IMR-90 (cell line): ENCODE data around the gene LIMS2. TPM values are rescaled to one million over a fixed set of nuclear protein-coding genes. Genes with fewer than 3 reads are reported as not detected.

Experiments used
- ATAC-seq: fragments of 200-7000 bp; cut with Tn5 transposase; 2 replicates; pipeline ENCODE4 v1.9.1; 2020; ENCODE audit warnings: low read depth, mild to moderate bottlenecking, moderate library complexity
- BruUV-seq: library from RNA; stranded (reverse); fragments of 400-500 nt; replicated peaks from 2 replicates; lab custom pipeline; 2021; lab: Mats Ljungman, UMichigan
- CTCF ChIA-PET: fragments of 300-600 bp; formaldehyde crosslinking; extraction: SDS; loops from one replicate; lab custom pipeline; 2021; ENCODE audit warnings: antibody characterized with exemption; lab: Yijun Ruan, JAX
- POLR2A ChIA-PET: fragments of 300-600 bp; sonication (Branson Sonifier 250); formaldehyde crosslinking; loops from one replicate; lab custom pipeline; 2022; ENCODE audit warnings: antibody characterized with exemption; ENCODE audit not compliant: unreplicated experiment; lab: Charles Lee
- DNase-seq: peaks from one replicate; pipeline ENCODE4 v3.0.0; 2013
- H2AFZ ChIP-seq: replicated peaks from 2 replicates; pipeline ENCODE3; 2013; ENCODE audit warnings: low read length, mild to moderate bottlenecking; ENCODE audit not compliant: poor library complexity
- H2AK5ac ChIP-seq: 2 replicates; pipeline ENCODE4 v1.6.1; 2013; ENCODE audit warnings: low read depth, low read length, inconsistent platforms
- H2AK9ac ChIP-seq: replicated peaks from 2 replicates; pipeline ENCODE3; 2013; ENCODE audit warnings: mild to moderate bottlenecking, low read depth, low read length, moderate library complexity; ENCODE audit not compliant: poor library complexity
- H2BK120ac ChIP-seq: 2 replicates; pipeline ENCODE4 v1.6.1; 2013; ENCODE audit warnings: low read depth, low read length, inconsistent platforms
- H2BK15ac ChIP-seq: 3 replicates; pipeline ENCODE4 v1.6.1; 2013; ENCODE audit warnings: low read depth, low read length, inconsistent platforms
- H2BK20ac ChIP-seq: 2 replicates; pipeline ENCODE4 v1.6.1; 2013; ENCODE audit warnings: low read depth, mild to moderate bottlenecking, inconsistent platforms, low read length, moderate library complexity
- H2BK5ac ChIP-seq: 2 replicates; pipeline ENCODE4 v1.6.1; 2013; ENCODE audit warnings: mild to moderate bottlenecking, low read depth, low read length, inconsistent platforms; ENCODE audit not compliant: poor library complexity, severe bottlenecking
- H3K14ac ChIP-seq: replicated peaks from 2 replicates; pipeline ENCODE4 v1.6.1; 2013; ENCODE audit warnings: low read depth, low read length, inconsistent platforms
- H3K18ac ChIP-seq: 2 replicates; pipeline ENCODE4 v1.6.1; 2013; ENCODE audit warnings: low read depth, low read length, control low read depth
- H3K23ac ChIP-seq: 2 replicates; pipeline ENCODE4 v1.6.1; 2013; ENCODE audit warnings: low read depth, low read length, inconsistent platforms
- H3K27ac ChIP-seq: 2 replicates; pipeline ENCODE4 v1.5.1; 2013; ENCODE audit warnings: mild to moderate bottlenecking, control low read depth, low read length; ENCODE audit not compliant: insufficient read depth
- H3K27me3 ChIP-seq: 2 replicates; pipeline ENCODE4 v1.6.1; 2013; ENCODE audit warnings: low read length; ENCODE audit not compliant: control insufficient read depth, insufficient read depth
- H3K36me3 ChIP-seq: 2 replicates; pipeline ENCODE4 v1.6.1; 2013; ENCODE audit warnings: low read length, mixed read lengths; ENCODE audit not compliant: control insufficient read depth, insufficient read depth
- H3K4ac ChIP-seq: 2 replicates; pipeline ENCODE4 v1.6.1; 2013; ENCODE audit warnings: low read depth, low read length, inconsistent platforms
- H3K4me1 ChIP-seq: 2 replicates; pipeline ENCODE4 v1.6.1; 2013; ENCODE audit warnings: low read length, mixed read lengths; ENCODE audit not compliant: control insufficient read depth, insufficient read depth
- H3K4me2 ChIP-seq: 2 replicates; pipeline ENCODE4 v1.6.1; 2013; ENCODE audit warnings: low read depth, mild to moderate bottlenecking, control low read depth, low read length, moderate library complexity
- H3K4me3 ChIP-seq: 2 replicates; pipeline ENCODE4 v1.5.1; 2013; ENCODE audit warnings: low read depth, mild to moderate bottlenecking, control low read depth, low read length, moderate library complexity; ENCODE audit not compliant: insufficient read depth
- H3K56ac ChIP-seq: 2 replicates; pipeline ENCODE4 v1.6.1; 2013; ENCODE audit warnings: low read length, inconsistent platforms; ENCODE audit not compliant: insufficient read depth; ENCODE audit errors: extremely low read depth
- H3K79me1 ChIP-seq, 2 experiments: 2 replicates each; pipeline ENCODE4 v1.6.1; 2013; ENCODE audit warnings: low read length in 2 of 2, inconsistent platforms in 1 of 2, low read depth in 1 of 2
- H3K9ac ChIP-seq: 2 replicates; pipeline ENCODE4 v1.6.1; 2013; ENCODE audit warnings: low read depth, low read length, control low read depth
- H3K9me1 ChIP-seq: 2 replicates; pipeline ENCODE4 v1.6.1; 2013; ENCODE audit warnings: low read length, inconsistent platforms; ENCODE audit not compliant: insufficient read depth
- H3K9me3 ChIP-seq: 2 replicates; pipeline ENCODE4 v1.6.1; 2013; ENCODE audit warnings: low read length; ENCODE audit not compliant: control insufficient read depth, insufficient read depth
- H4K20me1 ChIP-seq: 2 replicates; pipeline ENCODE4 v1.6.1; 2013; ENCODE audit warnings: low read length, inconsistent platforms; ENCODE audit not compliant: insufficient read depth
- H4K5ac ChIP-seq: 2 replicates; pipeline ENCODE4 v1.6.1; 2013; ENCODE audit warnings: mild to moderate bottlenecking, low read depth, low read length, control low read depth
- H4K8ac ChIP-seq, 2 experiments: 2 replicates each; pipeline ENCODE4 v1.6.1; 2013; ENCODE audit warnings: low read depth in 2 of 2, low read length in 2 of 2, control low read depth in 1 of 2, inconsistent platforms in 1 of 2
- H4K91ac ChIP-seq: 2 replicates; pipeline ENCODE4 v1.6.1; 2013; ENCODE audit warnings: low read depth, low read length, inconsistent platforms; ENCODE audit not compliant: insufficient read depth
- CHD1 ChIP-seq: IDR thresholded peaks from 2 replicates; pipeline ENCODE4 v1.6.1; 2012; ENCODE audit warnings: low read depth, low read length, improper control_type of control experiment
- MAFK ChIP-seq: IDR thresholded peaks from 2 replicates; pipeline ENCODE4 v1.6.1; 2012; ENCODE audit warnings: low read depth, low read length, improper control_type of control experiment
- MAZ ChIP-seq: IDR thresholded peaks from 2 replicates; pipeline ENCODE4 v1.6.1; 2012; ENCODE audit warnings: low read depth, mild to moderate bottlenecking, low read length, improper control_type of control experiment, moderate library complexity, borderline replicate concordance
- POLR2A ChIP-seq: IDR thresholded peaks from 2 replicates; pipeline ENCODE4 v1.6.1; 2012; ENCODE audit warnings: mild to moderate bottlenecking, low read depth, low read length
- RAD21 ChIP-seq: IDR thresholded peaks from 2 replicates; pipeline ENCODE4 v1.6.1; 2012; ENCODE audit warnings: low read length, improper control_type of control experiment
- SMC3 ChIP-seq: fragments of 150-350 bp; IDR thresholded peaks from 2 replicates; pipeline ENCODE4 v1.6.1; 2016; ENCODE audit warnings: low read depth, mild to moderate bottlenecking, antibody characterized with exemption, low read length, moderate library complexity
- USF2 ChIP-seq: fragments of 150-350 bp; IDR thresholded peaks from 2 replicates; pipeline ENCODE4 v1.6.1; 2017; ENCODE audit warnings: mild to moderate bottlenecking, antibody characterized with exemption, low read length, low read depth
- WGBS, 2 experiments: methylation state at CpG; one replicate each; pipeline versions ENCODE4 v1.1.5 to v1.1.7; 2013; ENCODE audit warnings: missing lambda C conversion rate in 2 of 2; ENCODE audit not compliant: insufficient read length in 1 of 2; ENCODE audit errors: extremely low coverage in 2 of 2; 5-methylcytosine and 5-hydroxymethylcytosine counted together
- dilution Hi-C: fragments of 300-500 bp; cut with HindIII; formaldehyde crosslinking; loops from one replicate; pipeline ENCODE4 v1.14.3; 2018; ENCODE audit warnings: low sequenced_read_pairs; ENCODE audit not compliant: unreplicated experiment
- in situ Hi-C: fragments of 300-500 bp; cut with MboI; formaldehyde crosslinking; loops from 3 replicates; pipeline ENCODE4 v1.14.3; 2019; ENCODE audit warnings: low sequenced_read_pairs, inconsistent platforms, mixed read lengths
- intact Hi-C: fragments of 100-400 bp; cut with micrococcal nuclease; formaldehyde crosslinking; loops from 2 replicates; pipeline ENCODE4 v1.10.0; 2022
- polyA plus RNA-seq, 3 experiments: library from polyadenylated mRNA; depleted of rRNA; stranded (reverse); fragments of >200 nt; gene quantifications; 2 replicates each; pipeline ENCODE4 v1.2.3, GENCODE V29; 2012; ENCODE audit warnings: low replicate concordance in 1 of 3
- total RNA-seq: library from RNA; depleted of rRNA; stranded (reverse); fragments of >200 nt; gene quantifications from 2 replicates; pipeline ENCODE4 v1.2.3, GENCODE V29; 2012
- TF ChIP-seq, protein P1 (sequence below): conservative IDR thresholded peaks from 2 replicates; pipeline ENCODE4 v1.5.1; 2012; ENCODE audit warnings: mild to moderate bottlenecking, low read depth, low read length, improper control_type of control experiment

Gene LIMS2
- total and polyA plus RNA-seq, 2 of the 4 experiments (the other 2 are of a cell fraction), result 1.3 to 18.8 TPM

DNA sequence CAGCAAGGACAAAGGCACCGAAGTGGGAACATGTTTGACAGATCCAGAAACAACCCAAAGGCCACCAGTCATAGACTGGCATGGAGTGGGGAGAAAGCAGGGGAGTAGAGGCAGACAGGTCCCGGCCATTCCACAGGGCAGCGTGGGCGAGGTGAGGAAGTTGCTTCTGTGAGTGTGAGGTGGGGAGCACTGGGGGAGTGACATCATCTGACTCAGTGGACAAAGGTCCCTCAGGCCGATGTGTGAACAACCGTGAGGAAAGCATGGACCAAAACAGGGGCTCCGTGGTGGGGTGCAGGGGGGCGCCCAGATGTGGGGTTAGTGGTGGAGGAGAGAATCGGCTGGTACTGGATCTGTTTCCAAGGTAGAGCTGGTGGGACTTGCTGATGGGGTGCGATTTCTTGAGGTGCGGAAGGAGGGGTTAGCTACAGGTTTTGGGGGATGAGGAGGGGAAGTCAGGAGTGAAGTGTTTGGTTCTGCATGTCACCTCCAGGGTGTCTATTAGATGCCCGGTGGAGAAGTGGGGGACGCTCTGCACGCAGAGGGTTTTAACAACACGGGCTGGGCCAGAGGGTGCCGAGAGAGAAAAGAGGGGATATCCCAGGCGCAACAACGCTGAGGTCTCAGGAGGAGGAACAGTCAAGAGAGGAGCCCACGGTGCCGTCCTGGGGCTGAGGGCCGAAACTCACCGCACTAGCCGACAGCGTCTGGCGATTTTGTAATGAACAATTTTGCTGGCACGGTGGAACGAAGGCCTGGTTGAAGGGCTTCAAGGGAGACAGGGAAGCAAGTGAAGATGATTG is 23.4 kb upstream of the LIMS2 start:
- Histone ChIP-seq H4K5ac (no peak overlapping the region), H3K4me2 (no peak overlapping the region), H3K9me1 (peaks cover 13% of the 10 kb centered on the region), H3K36me3 (peaks cover 5% of the 10 kb centered on the region; the same call in 1 of the 2 replicates), H2BK15ac (no peak overlapping the region), H2BK120ac (no peak overlapping the region), H3K56ac (no peak overlapping the region), H3K4ac (no peak overlapping the region), H3K27ac (no peak overlapping the region), H4K20me1 (peaks cover 4% of the 10 kb centered on the region; the same call in 1 of the 2 replicates), H2BK5ac (no peak overlapping the region), H2BK20ac (no peak overlapping the region), H4K91ac (no peak overlapping the region), H3K18ac (no peak overlapping the region), H3K79me1 (peaks cover 10 to 29% of the 10 kb centered on the region in 2 experiments), H3K27me3 (no peaks in the 10 kb centered on the region), H3K4me3 (no peak overlapping the region), H2AFZ (no peak overlapping the region), H3K9me3 (no peaks in the 10 kb centered on the region), H4K8ac (no peak overlapping the region), H3K4me1 (peaks cover 4% of the 10 kb centered on the region), H3K14ac (no peak overlapping the region), H2AK9ac (peak overlapping the region; percentile 61), H3K9ac (no peak overlapping the region), H2AK5ac (no peak overlapping the region), H3K23ac (no peak overlapping the region)
- TF ChIP-seq CHD1 (no peak), RAD21 (no peak), MAZ (no peak), POLR2A (no peak), USF2 (no peak), SMC3 (no peak), MAFK (no peak)
- TF ChIP-seq, protein P1, sequence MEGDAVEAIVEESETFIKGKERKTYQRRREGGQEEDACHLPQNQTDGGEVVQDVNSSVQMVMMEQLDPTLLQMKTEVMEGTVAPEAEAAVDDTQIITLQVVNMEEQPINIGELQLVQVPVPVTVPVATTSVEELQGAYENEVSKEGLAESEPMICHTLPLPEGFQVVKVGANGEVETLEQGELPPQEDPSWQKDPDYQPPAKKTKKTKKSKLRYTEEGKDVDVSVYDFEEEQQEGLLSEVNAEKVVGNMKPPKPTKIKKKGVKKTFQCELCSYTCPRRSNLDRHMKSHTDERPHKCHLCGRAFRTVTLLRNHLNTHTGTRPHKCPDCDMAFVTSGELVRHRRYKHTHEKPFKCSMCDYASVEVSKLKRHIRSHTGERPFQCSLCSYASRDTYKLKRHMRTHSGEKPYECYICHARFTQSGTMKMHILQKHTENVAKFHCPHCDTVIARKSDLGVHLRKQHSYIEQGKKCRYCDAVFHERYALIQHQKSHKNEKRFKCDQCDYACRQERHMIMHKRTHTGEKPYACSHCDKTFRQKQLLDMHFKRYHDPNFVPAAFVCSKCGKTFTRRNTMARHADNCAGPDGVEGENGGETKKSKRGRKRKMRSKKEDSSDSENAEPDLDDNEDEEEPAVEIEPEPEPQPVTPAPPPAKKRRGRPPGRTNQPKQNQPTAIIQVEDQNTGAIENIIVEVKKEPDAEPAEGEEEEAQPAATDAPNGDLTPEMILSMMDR, result no peak
- dilution Hi-C loops, result no loop called here
- WGBS, 2 experiments, result 97% methylated on average over 22 of the region's 27 CpGs; no CpG with 5 or more reads in 1 of the 2 experiments
- ATAC-seq, result no peak
- in situ Hi-C loops, result no loop called here
- POLR2A ChIA-PET, result no interaction called here
- BruUV-seq, result no TSS peak
- DNase-seq, result no peak
- CTCF ChIA-PET, result no interaction called here
- intact Hi-C loops, result no loop called here
